Glutamatergic neuron (in vitro differentiated cells): Measurements from ENCODE around the gene PLVAP. TPM values are rescaled to one million over a fixed set of nuclear protein-coding genes. Genes with fewer than 3 reads are reported as not detected.
A peak's percentile ranks its signal among the peaks of the same experiment; 100 is the strongest.

Experiments used
- DNase-seq: peaks from one replicate; pipeline ENCODE4 v3.0.0; 2022
- H3K27ac Mint-ChIP-seq: one replicate; pipeline ENCODE4 v1.8.0; 2020; ENCODE audit warnings: mild to moderate bottlenecking, mixed read lengths, inconsistent platforms; ENCODE audit not compliant: unreplicated experiment
- H3K27me3 Mint-ChIP-seq: one replicate; pipeline ENCODE4 v1.8.0; 2020; ENCODE audit warnings: mild to moderate bottlenecking, moderate library complexity, mixed read lengths, inconsistent platforms; ENCODE audit not compliant: unreplicated experiment
- H3K36me3 Mint-ChIP-seq: one replicate; pipeline ENCODE4 v1.8.0; 2020; ENCODE audit warnings: mild to moderate bottlenecking, mixed read lengths, inconsistent platforms; ENCODE audit not compliant: unreplicated experiment
- H3K4me1 Mint-ChIP-seq: one replicate; pipeline ENCODE4 v1.8.0; 2020; ENCODE audit warnings: mild to moderate bottlenecking, low read depth, mixed read lengths, inconsistent platforms; ENCODE audit not compliant: unreplicated experiment
- H3K4me3 Mint-ChIP-seq: one replicate; pipeline ENCODE4 v1.8.0; 2020; ENCODE audit warnings: mild to moderate bottlenecking, mixed read lengths, inconsistent platforms; ENCODE audit not compliant: unreplicated experiment
- H3K9me3 Mint-ChIP-seq: one replicate; pipeline ENCODE4 v1.8.0; 2020; ENCODE audit warnings: mild to moderate bottlenecking, moderate library complexity, mixed read lengths, inconsistent platforms; ENCODE audit not compliant: unreplicated experiment
- total RNA-seq: library from RNA; stranded (reverse); fragmentation: NEBNext Ultra II Directional; extraction: Animal tissue kit (Norgen Biotek cat#: 25700); gene quantifications from one replicate; pipeline ENCODE4 v1.2.1, GENCODE V29; 2021; ENCODE audit not compliant: unreplicated experiment
- TF ChIP-seq, protein P1 (sequence below): fragments of 200-600 bp; sonication (generic); IDR thresholded peaks from one replicate; pipeline ENCODE4 v1.5.0; 2021; ENCODE audit not compliant: partially characterized antibody, unreplicated experiment

Gene PLVAP
- total RNA-seq, 1 donor from 2014 or later, result not detected

DNA sequence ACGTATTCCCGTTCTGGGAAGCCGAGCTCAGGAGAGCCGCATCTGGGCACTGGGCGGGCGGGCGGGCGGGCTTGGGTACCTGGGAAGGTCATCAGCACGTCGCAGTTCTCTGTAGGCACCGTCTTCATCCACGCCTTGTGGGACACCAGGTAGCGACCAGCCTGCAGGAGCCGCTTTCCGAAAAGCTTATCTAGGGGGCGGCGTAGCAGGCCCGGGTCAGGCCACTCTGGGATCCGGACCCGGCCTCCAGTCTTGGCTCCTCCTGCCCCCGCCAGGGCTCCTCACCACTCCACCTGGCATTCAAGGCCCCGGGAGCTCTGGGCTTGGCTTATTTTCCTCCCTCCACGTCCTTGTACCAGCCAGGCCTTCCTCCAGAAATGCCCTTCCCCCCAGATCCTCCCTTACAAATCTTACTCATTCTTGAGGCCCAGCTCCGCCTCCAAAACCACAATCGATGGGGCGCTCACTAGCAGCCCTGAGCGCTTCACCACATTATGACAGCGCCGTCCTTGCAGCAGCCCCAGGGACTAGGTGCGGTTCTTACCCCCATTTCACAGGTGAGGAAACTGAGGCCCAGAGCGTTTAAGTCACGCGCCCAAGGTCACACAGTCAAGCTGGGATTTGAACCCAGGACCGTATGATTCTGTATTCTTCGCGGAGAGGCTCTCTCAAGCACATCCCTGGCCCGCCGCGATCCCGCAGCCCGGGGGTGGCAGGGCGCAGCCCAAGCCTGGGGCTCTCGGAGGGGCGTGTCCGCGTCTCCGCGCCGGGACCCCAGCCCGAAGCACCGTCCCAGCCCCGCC lies 43.3 kb downstream of the PLVAP start:
- Mint-ChIP-seq H3K36me3 (peaks cover 5% of the 10 kb centered on the region), H3K27me3 (peaks cover 16% of the 10 kb centered on the region), H3K9me3 (peaks cover 10% of the 10 kb centered on the region), H3K4me1 (peaks cover 8% of the 10 kb centered on the region), H3K4me3 (peak overlapping the region; percentile 92), H3K27ac (peak overlapping the region; percentile 89)
- TF ChIP-seq, protein P1, sequence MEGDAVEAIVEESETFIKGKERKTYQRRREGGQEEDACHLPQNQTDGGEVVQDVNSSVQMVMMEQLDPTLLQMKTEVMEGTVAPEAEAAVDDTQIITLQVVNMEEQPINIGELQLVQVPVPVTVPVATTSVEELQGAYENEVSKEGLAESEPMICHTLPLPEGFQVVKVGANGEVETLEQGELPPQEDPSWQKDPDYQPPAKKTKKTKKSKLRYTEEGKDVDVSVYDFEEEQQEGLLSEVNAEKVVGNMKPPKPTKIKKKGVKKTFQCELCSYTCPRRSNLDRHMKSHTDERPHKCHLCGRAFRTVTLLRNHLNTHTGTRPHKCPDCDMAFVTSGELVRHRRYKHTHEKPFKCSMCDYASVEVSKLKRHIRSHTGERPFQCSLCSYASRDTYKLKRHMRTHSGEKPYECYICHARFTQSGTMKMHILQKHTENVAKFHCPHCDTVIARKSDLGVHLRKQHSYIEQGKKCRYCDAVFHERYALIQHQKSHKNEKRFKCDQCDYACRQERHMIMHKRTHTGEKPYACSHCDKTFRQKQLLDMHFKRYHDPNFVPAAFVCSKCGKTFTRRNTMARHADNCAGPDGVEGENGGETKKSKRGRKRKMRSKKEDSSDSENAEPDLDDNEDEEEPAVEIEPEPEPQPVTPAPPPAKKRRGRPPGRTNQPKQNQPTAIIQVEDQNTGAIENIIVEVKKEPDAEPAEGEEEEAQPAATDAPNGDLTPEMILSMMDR, result no peak
- DNase-seq, result no peak

DNA sequence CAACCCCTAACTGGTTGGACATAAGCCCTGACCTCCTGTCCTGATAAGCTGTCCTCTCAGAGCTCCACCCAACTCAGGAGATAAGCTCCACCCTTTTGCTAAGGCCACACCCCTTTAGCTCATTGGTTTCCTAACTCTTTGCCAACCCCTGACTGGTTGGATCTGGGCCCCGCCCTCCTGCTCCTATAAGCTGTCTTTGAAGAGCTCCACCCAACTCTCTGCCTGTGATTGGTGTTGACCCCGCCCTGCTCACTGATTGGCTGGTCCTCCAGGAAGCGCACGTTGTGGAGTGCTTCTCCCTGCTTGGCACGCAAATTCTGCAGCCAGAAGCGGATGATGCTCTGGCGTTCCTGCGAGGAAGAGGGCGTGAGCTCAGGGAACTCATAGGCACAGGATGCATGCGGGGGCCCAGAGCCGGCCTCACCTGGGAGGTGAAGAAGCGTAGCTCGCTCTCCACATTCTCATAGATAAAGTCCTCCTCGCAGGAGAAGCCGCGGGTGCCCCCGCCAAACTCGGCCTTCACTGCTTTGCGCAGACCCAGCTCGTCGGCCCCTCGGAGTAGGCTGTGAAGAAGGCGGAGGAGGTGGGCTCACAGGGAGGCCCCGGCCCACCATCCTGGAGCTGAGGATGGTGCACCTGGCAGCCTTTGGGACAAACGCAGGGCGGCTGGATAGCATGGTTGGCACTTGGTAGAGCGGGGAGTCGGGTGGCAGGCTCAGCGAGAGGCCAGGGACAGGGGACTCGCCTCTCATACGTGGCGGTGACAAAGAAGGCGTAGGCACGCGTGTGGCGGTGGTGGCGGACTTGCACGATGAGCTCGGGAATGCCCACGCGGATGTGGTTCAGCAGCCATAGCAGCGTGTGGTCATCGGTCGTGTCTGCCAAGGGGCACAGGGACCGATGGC lies 44.2 kb downstream of the PLVAP start:
- peak; percentile 62 for DNase-seq
- H3K9me3 Mint-ChIP-seq, result peaks cover 9% of the 10 kb centered on the region
- TF ChIP-seq, protein P1, result no peak
- peak overlapping the region; percentile 69 for H3K4me3 Mint-ChIP-seq
- H3K27me3 Mint-ChIP-seq, result peaks cover 16% of the 10 kb centered on the region
- peaks cover 8% of the 10 kb centered on the region for H3K4me1 Mint-ChIP-seq
- H3K36me3 Mint-ChIP-seq, result peaks cover 5% of the 10 kb centered on the region
- H3K27ac Mint-ChIP-seq, result peak overlapping the region; percentile 43

DNA sequence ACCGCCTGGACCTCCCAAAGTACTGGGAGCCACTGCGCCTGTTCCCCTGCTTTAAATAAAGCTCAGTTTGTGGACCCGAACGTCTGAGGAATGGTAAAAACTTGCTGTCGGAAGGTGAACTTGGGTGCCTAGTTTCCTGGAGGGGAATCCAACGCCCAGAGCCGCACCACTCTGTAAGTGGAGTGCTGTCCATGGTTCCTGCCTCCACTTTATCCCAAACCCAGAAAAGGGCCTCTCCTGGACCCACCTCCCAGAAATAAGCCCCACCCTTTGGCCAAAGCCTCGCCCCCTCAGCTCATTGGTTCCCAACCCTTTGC lies 44.8 kb downstream of the PLVAP start:
- Mint-ChIP-seq H3K27ac (no peak overlapping the region), H3K36me3 (peaks cover 5% of the 10 kb centered on the region), H3K4me3 (no peak overlapping the region), H3K4me1 (peaks cover 11% of the 10 kb centered on the region), H3K9me3 (peaks cover 11% of the 10 kb centered on the region), H3K27me3 (peaks cover 16% of the 10 kb centered on the region)
- TF ChIP-seq, protein P1, result no peak
- DNase-seq, result no peak

DNA sequence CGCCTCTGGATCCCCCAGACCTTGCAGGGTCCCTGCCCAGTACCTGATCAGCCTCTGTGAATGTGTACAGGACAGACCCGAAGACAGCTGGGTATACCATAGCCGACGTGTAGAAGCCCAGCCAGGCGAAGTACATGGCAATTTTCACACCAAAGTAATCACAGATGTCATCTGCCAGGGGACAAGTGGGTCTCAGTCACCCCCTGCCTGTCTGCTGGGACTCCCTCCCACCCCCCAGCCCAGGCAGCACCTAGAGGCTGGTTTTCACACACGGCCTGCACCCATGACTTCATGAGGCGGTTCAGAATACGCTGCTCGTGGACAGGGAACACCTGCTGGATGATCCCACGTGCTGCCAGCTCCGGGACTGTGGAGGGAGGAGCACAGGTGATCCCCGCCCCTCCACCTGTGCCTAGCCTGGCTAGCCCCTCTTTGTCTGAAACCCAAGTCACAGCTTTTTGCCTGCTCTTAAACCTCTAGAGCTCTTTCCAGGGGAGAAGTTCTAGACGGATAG lies 46.0 kb downstream of the PLVAP start:
- Mint-ChIP-seq H3K4me3 (peak overlapping the region; percentile 46), H3K27me3 (peaks cover 13% of the 10 kb centered on the region), H3K9me3 (peaks cover 8% of the 10 kb centered on the region), H3K27ac (no peak overlapping the region), H3K36me3 (peaks cover 5% of the 10 kb centered on the region), H3K4me1 (peaks cover 8% of the 10 kb centered on the region)
- TF ChIP-seq, protein P1, result no peak
- DNase-seq, result no peak
